Measurements from ENCODE around the gene PTBP3. TPM values are rescaled to one million over a fixed set of nuclear protein-coding genes. Genes with fewer than 3 reads are reported as not detected.

PTBP3 gene
- total RNA-seq, 1 donor from 2014 or later = 108 TPM

GRCh38 chr9:112296929-112297328 is 36.5 kb downstream of the PTBP3 start:
- H3K4me3 Mint-ChIP-seq (ENCODE audit: unreplicated experiment) = no peak overlapping the region
- Histone ChIP-seq H3K4me3 (ENCODE audit: insufficient read depth, low read depth, low read length) (no peak overlapping the region), H3K27me3 (ENCODE audit: insufficient read depth, low read length) (no peaks in the 10 kb centered on the region), H4K20me1 (ENCODE audit: insufficient read depth, low read length) (peaks cover 63% of the 10 kb centered on the region), H3K27ac (ENCODE audit: low read depth, low read length) (no peak overlapping the region), H3K4me1 (ENCODE audit: insufficient read depth, low read length) (no peaks in the 10 kb centered on the region), H3K36me3 (ENCODE audit: insufficient read depth, low read length) (peaks cover 4% of the 10 kb centered on the region), H2AFZ (ENCODE audit: low read depth, low read length) (no peak overlapping the region), H3K79me2 (ENCODE audit: insufficient read depth, low read length) (peaks cover 84% of the 10 kb centered on the region), H3K9ac (ENCODE audit: low read length) (no peak overlapping the region), H3K4me2 (ENCODE audit: low read length) (no peak overlapping the region), H3K9me3 (ENCODE audit: insufficient read depth, low read depth, low read length) (no peaks in the 10 kb centered on the region)
- TF ChIP-seq CTCF (IDR thresholded peaks at IDR 0.05; ENCODE audit: insufficient read depth, low read depth, low read length) (no peak), EZH2 (IDR thresholded peaks at IDR 0.05; ENCODE audit: insufficient read depth, low read length) (no peak)
- H3K4me1 Mint-ChIP-seq (ENCODE audit: low read depth, unreplicated experiment) = peaks cover 10% of the 10 kb centered on the region
- peaks cover 11% of the 10 kb centered on the region for H3K36me3 Mint-ChIP-seq (ENCODE audit: low read depth, unreplicated experiment)
- no peak for DNase-seq (ENCODE audit: low read depth)
- H3K27me3 Mint-ChIP-seq (ENCODE audit: low read depth, unreplicated experiment) = no peaks in the 10 kb centered on the region
- no peak for FAIRE-seq
- H3K27ac Mint-ChIP-seq (ENCODE audit: unreplicated experiment) = no peak overlapping the region
- no peaks in the 10 kb centered on the region for H3K9me3 Mint-ChIP-seq (ENCODE audit: unreplicated experiment)

- Histone ChIP-seq H2AFZ (ENCODE audit: low read depth, low read length) (no peak overlapping the region), H3K4me3 (ENCODE audit: insufficient read depth, low read depth, low read length) (no peak overlapping the region), H3K4me1 (ENCODE audit: insufficient read depth, low read length) (no peaks in the 10 kb centered on the region), H3K36me3 (ENCODE audit: insufficient read depth, low read length) (peaks cover 4% of the 10 kb centered on the region), H3K27me3 (ENCODE audit: insufficient read depth, low read length) (no peaks in the 10 kb centered on the region), H3K79me2 (ENCODE audit: insufficient read depth, low read length) (peaks cover 83% of the 10 kb centered on the region), H3K9me3 (ENCODE audit: insufficient read depth, low read depth, low read length) (no peaks in the 10 kb centered on the region), H3K27ac (ENCODE audit: low read depth, low read length) (no peak overlapping the region), H3K4me2 (ENCODE audit: low read length) (no peak overlapping the region), H4K20me1 (ENCODE audit: insufficient read depth, low read length) (peaks cover 64% of the 10 kb centered on the region), H3K9ac (ENCODE audit: low read length) (no peak overlapping the region)
- Mint-ChIP-seq H3K4me3 (ENCODE audit: unreplicated experiment) (no peak overlapping the region), H3K9me3 (ENCODE audit: unreplicated experiment) (no peaks in the 10 kb centered on the region), H3K36me3 (ENCODE audit: low read depth, unreplicated experiment) (peaks cover 9% of the 10 kb centered on the region), H3K4me1 (ENCODE audit: low read depth, unreplicated experiment) (peaks cover 10% of the 10 kb centered on the region), H3K27me3 (ENCODE audit: low read depth, unreplicated experiment) (no peaks in the 10 kb centered on the region), H3K27ac (ENCODE audit: unreplicated experiment) (no peak overlapping the region)
- FAIRE-seq (no peak), DNase-seq (ENCODE audit: low read depth) (no peak)
- TF ChIP-seq CTCF (IDR thresholded peaks at IDR 0.05; ENCODE audit: insufficient read depth, low read depth, low read length) = no peak
- no peak for TF ChIP-seq EZH2 (IDR thresholded peaks at IDR 0.05; ENCODE audit: insufficient read depth, low read length)
Observed at GRCh38 chr9:112295174-112295573, 38.2 kb downstream of the PTBP3 start.

- peak; percentile 32 for DNase-seq (ENCODE audit: low read depth)
- TF ChIP-seq CTCF (IDR thresholded peaks at IDR 0.05; ENCODE audit: insufficient read depth, low read depth, low read length) = no peak
- H3K27ac Mint-ChIP-seq (ENCODE audit: unreplicated experiment) = no peak overlapping the region
- FAIRE-seq = no peak
- Histone ChIP-seq H3K4me2 (ENCODE audit: low read length) (no peak overlapping the region), H3K4me3 (ENCODE audit: insufficient read depth, low read depth, low read length) (no peak overlapping the region), H3K27me3 (ENCODE audit: insufficient read depth, low read length) (no peaks in the 10 kb centered on the region), H3K9ac (ENCODE audit: low read length) (no peak overlapping the region), H2AFZ (ENCODE audit: low read depth, low read length) (no peak overlapping the region), H4K20me1 (ENCODE audit: insufficient read depth, low read length) (peaks cover 35% of the 10 kb centered on the region), H3K79me2 (ENCODE audit: insufficient read depth, low read length) (peaks cover 42% of the 10 kb centered on the region), H3K27ac (ENCODE audit: low read depth, low read length) (no peak overlapping the region), H3K9me3 (ENCODE audit: insufficient read depth, low read depth, low read length) (peaks cover 6% of the 10 kb centered on the region), H3K4me1 (ENCODE audit: insufficient read depth, low read length) (no peaks in the 10 kb centered on the region), H3K36me3 (ENCODE audit: insufficient read depth, low read length) (no peaks in the 10 kb centered on the region)
- no peaks in the 10 kb centered on the region for H3K27me3 Mint-ChIP-seq (ENCODE audit: low read depth, unreplicated experiment)
- peaks cover 5% of the 10 kb centered on the region for H3K4me1 Mint-ChIP-seq (ENCODE audit: low read depth, unreplicated experiment)
- no peak overlapping the region for H3K4me3 Mint-ChIP-seq (ENCODE audit: unreplicated experiment)
- peaks cover 29% of the 10 kb centered on the region for H3K36me3 Mint-ChIP-seq (ENCODE audit: low read depth, unreplicated experiment)
- peaks cover 4% of the 10 kb centered on the region for H3K9me3 Mint-ChIP-seq (ENCODE audit: unreplicated experiment)
Observed at GRCh38 chr9:112288029-112288428, 45.4 kb downstream of the PTBP3 start.

All from astrocyte (in vitro differentiated cells and primary cell).